ENCODE data around the gene CCDC12.

The CCDC12 gene

GRCh38 chr3:46905213-46905560 is 71.4 kb downstream of the CCDC12 start:
- no peak for DNase-seq (ENCODE audit: low spot score)

GRCh38 chr3:46904303-46905212 is 72.0 kb downstream of the CCDC12 start:
- DNase-seq (ENCODE audit: low spot score): no peak

- DNase-seq (ENCODE audit: low spot score): no peak
These were observed 72.9 kb downstream of the CCDC12 start for GRCh38 chr3:46903341-46904302.

GRCh38 chr3:46902188-46902631 is 74.3 kb downstream of the CCDC12 start:
- no peak for DNase-seq (ENCODE audit: low spot score)

- DNase-seq (ENCODE audit: low spot score): no peak
These were observed 74.9 kb downstream of the CCDC12 start for GRCh38 chr3:46901591-46902187.

- DNase-seq (ENCODE audit: low spot score): no peak
These were observed 75.5 kb downstream of the CCDC12 start for GRCh38 chr3:46901061-46901460.

GRCh38 chr3:46900356-46900755 is 76.2 kb downstream of the CCDC12 start:
- DNase-seq (ENCODE audit: low spot score): no peak

- DNase-seq (ENCODE audit: low spot score): no peak
These were observed 76.6 kb downstream of the CCDC12 start for GRCh38 chr3:46900007-46900292.

GRCh38 chr3:46899151-46900006 is 77.2 kb downstream of the CCDC12 start:
- DNase-seq (ENCODE audit: low spot score): no peak

GRCh38 chr3:46898321-46899150 is 78.0 kb downstream of the CCDC12 start:
- DNase-seq (ENCODE audit: low spot score): no peak

GRCh38 chr3:46897829-46898320 is 78.7 kb downstream of the CCDC12 start:
- no peak for DNase-seq (ENCODE audit: low spot score)

GRCh38 chr3:46897031-46897430 is 79.5 kb downstream of the CCDC12 start:
- DNase-seq (ENCODE audit: low spot score): no peak

- DNase-seq (ENCODE audit: low spot score): no peak
These were observed 80.2 kb downstream of the CCDC12 start for GRCh38 chr3:46896386-46896785.

GRCh38 chr3:46895761-46896160 is 80.8 kb downstream of the CCDC12 start:
- no peak for DNase-seq (ENCODE audit: low spot score)

- peak; percentile 94 for DNase-seq (ENCODE audit: low spot score)
These were observed 81.3 kb downstream of the CCDC12 start for GRCh38 chr3:46895204-46895660.

- no peak for DNase-seq (ENCODE audit: low spot score)
These were observed 82.3 kb downstream of the CCDC12 start for GRCh38 chr3:46894256-46894655.

GRCh38 chr3:46893763-46894162 is 82.8 kb downstream of the CCDC12 start:
- no peak for DNase-seq (ENCODE audit: low spot score)

GRCh38 chr3:46893146-46893748 is 83.3 kb downstream of the CCDC12 start:
- no peak for DNase-seq (ENCODE audit: low spot score)

- DNase-seq (ENCODE audit: low spot score): peak; percentile 54
These were observed 84.0 kb downstream of the CCDC12 start for GRCh38 chr3:46892285-46893145.
